ENCODE data around the gene SLC25A43. TPM values are rescaled to one million over a fixed set of nuclear protein-coding genes. Genes with fewer than 3 reads are reported as not detected.

The SLC25A43 gene
- total and polyA plus RNA-seq, 2 of the 8 experiments (the other 6 are each of a cell fraction or from before 2014, with no cell fraction given) = 3.1 to 5.8 TPM

DNA sequence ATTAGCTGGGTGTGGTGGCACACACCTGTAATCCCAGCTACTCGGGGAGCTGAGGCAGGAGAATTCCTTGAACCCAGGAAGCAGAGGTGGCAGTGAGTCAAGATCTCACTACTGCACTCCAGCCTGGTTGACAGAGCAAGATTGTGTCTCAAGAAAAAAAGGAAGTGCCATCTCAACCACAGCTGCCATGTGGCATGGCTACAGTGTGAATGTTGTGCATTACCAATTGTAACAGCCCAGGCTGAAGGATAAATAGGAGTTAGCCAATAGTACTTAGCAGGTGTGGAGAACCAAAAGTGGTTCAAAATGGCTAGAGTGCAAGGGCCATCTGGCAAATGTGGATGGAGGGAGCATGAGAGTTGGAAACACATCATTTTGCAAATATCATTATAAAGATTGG is 98.0 kb downstream of the SLC25A43 start (continued):
- TF ChIP-seq CHD1 (IDR thresholded peaks at IDR 0.05; ENCODE audit: low read depth, low read length) (no peak), CBX5 (IDR thresholded peaks at IDR 0.05; ENCODE audit: low read depth, low read length) (no peak), CBX8 (IDR thresholded peaks at IDR 0.05; ENCODE audit: borderline replicate concordance, low read depth, low read length) (no peak), POU5F1 (IDR thresholded peaks at IDR 0.05; ENCODE audit: low read depth, low read length) (no peak), ASH2L (IDR thresholded peaks at IDR 0.05; ENCODE audit: low read length) (no peak), PHF8 (conservative IDR thresholded peaks at IDR 0.05; ENCODE audit: low read depth, low read length) (no peak)
